Right lobe of liver (tissue), 6 donors: ENCODE results near the gene NF1. TPM values are rescaled to one million over a fixed set of nuclear protein-coding genes. Genes with fewer than 3 reads are reported as not detected.
"Not testable (repeated sequence)": the region's sequence is repeated elsewhere in the genome, so short reads cannot be mapped to it uniquely, and the experiment has no call there.

Source experiments
- ATAC-seq, 4 donors: fragments of 200-7000 bp; cut with Tn5 transposase; one replicate each; pipeline ENCODE4 v1.9.1; 2020; ENCODE audit warnings: mild to moderate bottlenecking in 4 of 4, moderate library complexity in 4 of 4
- DNase-seq, 3 donors: peaks; one replicate each; pipeline ENCODE4 v3.0.0-alpha.2; 2020
- H3K27ac ChIP-seq, 3 donors: fragments of 200-600 bp; one replicate each; pipeline ENCODE4 v1.8.0; 2022
- H3K27me3 ChIP-seq, 2 donors: fragments of 200-600 bp; one replicate each; pipeline ENCODE4 v1.8.0; 2022
- H3K36me3 ChIP-seq, 4 donors: fragments of 200-600 bp; sonication (generic) in 1 of 4; one replicate each; pipeline versions ENCODE4 v1.5.1 to v1.8.0; 2017 to 2022; ENCODE audit warnings: control low read depth in 1 of 4
- H3K4me1 ChIP-seq, 4 donors: fragments of 200-600 bp; sonication (generic) in 1 of 4; one replicate each; pipeline versions ENCODE4 v1.5.1 to v1.8.0; 2017 to 2022; ENCODE audit warnings: control low read depth in 1 of 4
- H3K4me3 ChIP-seq, 3 donors: fragments of 200-600 bp; one replicate each; pipeline ENCODE4 v1.8.0; 2022
- H3K9me3 ChIP-seq, 4 donors: fragments of 200-600 bp; sonication (generic) in 1 of 4; one replicate each; pipeline versions ENCODE4 v1.5.1 to v1.8.0; 2017 to 2022; ENCODE audit warnings: control low read depth in 1 of 4
- POLR2A ChIP-seq: fragments of 450-650 bp; IDR thresholded peaks from one replicate; pipeline ENCODE4 v1.6.1; 2017; ENCODE audit warnings: antibody characterized with exemption, mild to moderate bottlenecking
- WGBS: methylation state at CpG from one replicate; pipeline ENCODE4 v1.1.6; 2018; ENCODE audit warnings: low coverage, low lambda C conversion rate; ENCODE audit not compliant: insufficient coverage; ENCODE audit errors: missing lambda C conversion rate; 5-methylcytosine and 5-hydroxymethylcytosine counted together
- intact Hi-C, 2 donors: fragments of 100-400 bp; cut with DNase I; formaldehyde crosslinking; loops; one replicate each; pipeline versions ENCODE4 v1.11.2 to v1.14.1; 2022
- total RNA-seq, 6 experiments: library from RNA; depleted of rRNA in 2 of 6; stranded (reverse); fragments of >200 nt in 2 of 6; fragmentation: NEBNext Ultra II Directional in 3 of 6; extraction: Animal tissue kit (Norgen Biotek cat#: 25700) in 3 of 6; gene quantifications; one replicate each; pipeline versions ENCODE4 v1.1.0 to v1.2.4, GENCODE V29; 2016 to 2023
- TF ChIP-seq, protein P1 (sequence below), 4 donors: fragments of 200-600 bp in 3 of 4; fragments of 450-650 bp in 1 of 4; IDR thresholded peaks; one replicate each; pipeline versions ENCODE4 v1.5.1 to v1.8.0; 2016 to 2022; ENCODE audit warnings: antibody characterized with exemption in 4 of 4, mild to moderate bottlenecking in 2 of 4
- donor health status: DM: no; HTN: yes; CAD: no.
- donor health status: DM: no; HTN: no; CAD: no.
- donor health status: DM: no; HTN: no; CAD: no.
- donor health status: DM: no; HTN: yes; CAD: no.
- donor health status: DM: no; HTN: yes; CAD: no.

Gene NF1
- total RNA-seq, 6 experiments from 2014 or later = 26.6 to 35.3 (median 30.0) TPM

DNA sequence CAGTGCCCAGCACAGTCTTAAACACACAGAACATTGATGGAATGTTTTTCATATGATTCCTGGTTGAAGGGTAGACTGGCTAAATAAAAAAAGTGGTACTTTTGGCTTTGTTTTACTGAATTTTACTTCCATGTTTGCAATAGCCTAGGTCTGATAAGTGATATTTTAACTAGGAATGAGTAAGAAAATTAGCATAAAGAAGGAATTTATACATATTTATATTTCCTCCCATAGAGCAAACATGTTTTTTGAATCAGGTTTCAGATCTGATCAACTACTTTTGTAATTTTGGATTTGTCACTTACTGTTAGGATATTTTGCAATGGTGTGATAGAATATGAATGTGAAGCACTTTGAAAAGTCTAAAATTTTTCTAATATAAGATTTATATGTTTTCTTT is 7.2 kb downstream of the NF1 start:
- TF ChIP-seq, protein P1, sequence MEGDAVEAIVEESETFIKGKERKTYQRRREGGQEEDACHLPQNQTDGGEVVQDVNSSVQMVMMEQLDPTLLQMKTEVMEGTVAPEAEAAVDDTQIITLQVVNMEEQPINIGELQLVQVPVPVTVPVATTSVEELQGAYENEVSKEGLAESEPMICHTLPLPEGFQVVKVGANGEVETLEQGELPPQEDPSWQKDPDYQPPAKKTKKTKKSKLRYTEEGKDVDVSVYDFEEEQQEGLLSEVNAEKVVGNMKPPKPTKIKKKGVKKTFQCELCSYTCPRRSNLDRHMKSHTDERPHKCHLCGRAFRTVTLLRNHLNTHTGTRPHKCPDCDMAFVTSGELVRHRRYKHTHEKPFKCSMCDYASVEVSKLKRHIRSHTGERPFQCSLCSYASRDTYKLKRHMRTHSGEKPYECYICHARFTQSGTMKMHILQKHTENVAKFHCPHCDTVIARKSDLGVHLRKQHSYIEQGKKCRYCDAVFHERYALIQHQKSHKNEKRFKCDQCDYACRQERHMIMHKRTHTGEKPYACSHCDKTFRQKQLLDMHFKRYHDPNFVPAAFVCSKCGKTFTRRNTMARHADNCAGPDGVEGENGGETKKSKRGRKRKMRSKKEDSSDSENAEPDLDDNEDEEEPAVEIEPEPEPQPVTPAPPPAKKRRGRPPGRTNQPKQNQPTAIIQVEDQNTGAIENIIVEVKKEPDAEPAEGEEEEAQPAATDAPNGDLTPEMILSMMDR (IDR thresholded peaks at IDR 0.05) = no peak
- H3K27me3 ChIP-seq = no peaks in the 10 kb centered on the region
- no peak overlapping the region for H3K27ac ChIP-seq
- no peak overlapping the region for H3K4me3 ChIP-seq
- intact Hi-C loops = no loop called here
- ATAC-seq (no peak), DNase-seq (no peak)
- no peaks in the 10 kb centered on the region for H3K4me1 ChIP-seq
- no peaks in the 10 kb centered on the region for H3K36me3 ChIP-seq
- H3K9me3 ChIP-seq = no peaks in the 10 kb centered on the region

DNA sequence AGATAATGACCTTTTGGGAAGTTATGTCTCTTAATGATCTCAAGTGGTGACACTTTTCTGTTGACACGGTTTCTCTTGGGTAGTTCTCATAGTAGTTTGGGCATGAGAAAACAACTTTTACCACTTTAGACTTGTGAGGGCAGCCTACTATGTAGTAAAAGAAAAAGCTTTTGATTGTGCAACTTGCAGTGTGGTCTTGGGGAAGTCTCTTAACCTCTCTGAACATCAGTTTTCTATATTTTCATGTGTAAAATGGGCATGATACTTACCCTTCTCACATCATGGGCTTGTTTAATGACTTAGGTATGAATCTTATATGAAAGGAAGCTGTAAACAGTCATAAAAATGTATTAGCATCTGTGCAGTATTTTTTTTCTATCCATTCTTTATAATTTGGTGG is 11.2 kb downstream of the NF1 start:
- no peak for DNase-seq
- intact Hi-C loops = no loop called here
- ATAC-seq = no peak
- no peaks in the 10 kb centered on the region for H3K4me1 ChIP-seq
- no peak overlapping the region for H3K4me3 ChIP-seq
- no peaks in the 10 kb centered on the region for H3K36me3 ChIP-seq
- 88% methylated on average over 1 of the region's 1 CpG for WGBS
- TF ChIP-seq, protein P1 (IDR thresholded peaks at IDR 0.05) = no peak
- no peak for TF ChIP-seq POLR2A
- no peaks in the 10 kb centered on the region for H3K9me3 ChIP-seq
- no peaks in the 10 kb centered on the region for H3K27me3 ChIP-seq
- no peak overlapping the region for H3K27ac ChIP-seq

DNA sequence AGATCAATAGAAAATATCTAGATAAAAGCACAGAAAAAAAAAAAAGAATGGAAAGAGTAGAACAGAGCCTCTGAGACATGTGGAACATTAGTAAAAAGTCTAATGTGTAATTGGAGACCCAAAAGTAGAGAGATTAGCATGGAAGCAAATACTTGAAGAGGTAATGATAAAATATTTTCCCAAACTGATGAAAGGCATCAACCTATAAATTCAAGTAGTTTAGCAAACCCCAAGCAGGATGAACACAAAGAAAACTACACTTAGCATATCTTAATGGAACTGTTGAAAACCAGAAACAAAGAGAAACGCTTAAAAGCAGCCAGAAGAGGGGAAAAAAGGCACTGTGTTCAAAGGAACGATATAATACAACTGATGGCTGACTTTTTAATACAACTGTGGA is 16.4 kb downstream of the NF1 start:
- Histone ChIP-seq H3K27me3 (no peaks in the 10 kb centered on the region), H3K27ac (no peak overlapping the region), H3K36me3 (no peaks in the 10 kb centered on the region), H3K4me1 (no peaks in the 10 kb centered on the region), H3K4me3 (no peak overlapping the region), H3K9me3 (no peaks in the 10 kb centered on the region)
- WGBS = 86% methylated on average over 2 of the region's 2 CpGs
- ATAC-seq (no peak), DNase-seq (no peak)
- intact Hi-C loops = no loop called here
- TF ChIP-seq, protein P1 (IDR thresholded peaks at IDR 0.05) = no peak
- no peak for TF ChIP-seq POLR2A

DNA sequence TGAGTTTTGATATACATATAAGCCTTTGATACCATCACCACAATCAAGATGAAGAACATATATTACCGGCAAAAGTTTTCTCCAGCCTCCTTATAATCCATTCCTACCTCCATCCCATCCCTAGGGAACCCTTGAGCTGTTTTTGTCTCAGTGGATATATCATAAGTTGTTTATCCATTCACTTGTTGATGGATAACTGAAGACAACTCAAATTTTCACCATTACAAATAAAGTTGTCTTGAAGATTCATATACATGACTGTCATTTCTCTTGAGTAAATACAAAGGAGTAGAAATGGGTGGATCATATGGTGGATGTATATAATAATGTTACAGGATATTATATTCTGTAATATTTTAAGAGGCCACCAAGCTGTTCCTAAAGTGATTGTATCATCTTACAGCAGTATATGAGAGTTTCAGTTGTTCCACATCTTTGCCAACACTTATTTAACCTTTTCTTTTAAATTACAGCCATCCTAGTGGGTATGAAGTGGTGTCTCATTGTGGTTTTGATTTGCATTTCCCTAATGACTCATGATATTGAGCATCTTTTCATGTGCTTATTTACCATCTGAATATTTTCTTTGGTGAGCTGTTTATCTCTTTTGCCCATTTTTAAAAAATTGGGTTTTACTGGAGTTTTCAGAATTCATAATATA is 17.4 kb downstream of the NF1 start:
- no peaks in the 10 kb centered on the region for H3K36me3 ChIP-seq
- TF ChIP-seq, protein P1 (IDR thresholded peaks at IDR 0.05) = no peak
- TF ChIP-seq POLR2A = no peak
- no peak overlapping the region for H3K4me3 ChIP-seq
- no peak for ATAC-seq
- DNase-seq = no peak
- H3K4me1 ChIP-seq = no peaks in the 10 kb centered on the region
- no peaks in the 10 kb centered on the region for H3K27me3 ChIP-seq
- H3K9me3 ChIP-seq = no peaks in the 10 kb centered on the region
- intact Hi-C loops = no loop called here
- no peak overlapping the region for H3K27ac ChIP-seq
- WGBS = 100% methylated on average over 1 of the region's 1 CpG

DNA sequence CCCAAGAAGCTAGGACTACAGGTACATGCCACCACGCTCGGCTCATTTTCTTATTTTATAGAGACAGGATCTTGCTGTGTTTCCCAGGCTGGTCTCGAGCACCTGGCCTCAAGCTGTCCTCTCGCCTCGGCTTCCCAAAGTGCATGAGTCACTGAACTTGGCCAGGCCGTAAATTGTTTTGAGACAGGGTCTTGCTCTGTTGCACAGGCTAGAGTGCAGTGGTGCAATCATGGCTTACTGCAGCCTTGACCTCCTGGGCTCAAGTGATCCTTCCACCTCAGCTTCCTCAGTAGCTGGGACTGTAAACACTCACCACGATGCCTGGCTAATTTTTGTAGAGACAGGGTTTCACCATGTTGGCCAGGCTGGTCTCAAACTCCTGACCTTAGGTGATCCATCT is 18.6 kb downstream of the NF1 start:
- intact Hi-C loops, H3K4me3 ChIP-seq, H3K36me3 ChIP-seq, H3K4me1 ChIP-seq, H3K27me3 ChIP-seq, DNase-seq, H3K27ac ChIP-seq, H3K9me3 ChIP-seq: not testable (repeated sequence)
- peak in 1 of 4 donors; percentile 42 for ATAC-seq
- 80% methylated on average over 5 of the region's 7 CpGs for WGBS
